GM13977 (cell line): ENCODE data around the gene PLCD1.

ENCODE experiments used
- DNase-seq: peaks from one replicate; pipeline ENCODE4 v3.0.0; 2012; ENCODE audit warnings: low spot score
- in situ Hi-C: fragments of 300-500 bp; cut with MboI; formaldehyde crosslinking; loops from one replicate; pipeline ENCODE4 v1.12.0; 2022; ENCODE audit warnings: low sequenced_read_pairs, low pct_unique_long_range_greater_than_20kb, mixed read lengths, inconsistent platforms; ENCODE audit not compliant: unreplicated experiment
- TF ChIP-seq, protein P1 (sequence below): IDR thresholded peaks from 2 replicates; pipeline ENCODE4 v1.5.1; 2012; ENCODE audit warnings: mild to moderate bottlenecking, control low read depth; ENCODE audit not compliant: insufficient read depth; ENCODE audit errors: extremely low read depth, missing control alignments

PLCD1 gene

DNA sequence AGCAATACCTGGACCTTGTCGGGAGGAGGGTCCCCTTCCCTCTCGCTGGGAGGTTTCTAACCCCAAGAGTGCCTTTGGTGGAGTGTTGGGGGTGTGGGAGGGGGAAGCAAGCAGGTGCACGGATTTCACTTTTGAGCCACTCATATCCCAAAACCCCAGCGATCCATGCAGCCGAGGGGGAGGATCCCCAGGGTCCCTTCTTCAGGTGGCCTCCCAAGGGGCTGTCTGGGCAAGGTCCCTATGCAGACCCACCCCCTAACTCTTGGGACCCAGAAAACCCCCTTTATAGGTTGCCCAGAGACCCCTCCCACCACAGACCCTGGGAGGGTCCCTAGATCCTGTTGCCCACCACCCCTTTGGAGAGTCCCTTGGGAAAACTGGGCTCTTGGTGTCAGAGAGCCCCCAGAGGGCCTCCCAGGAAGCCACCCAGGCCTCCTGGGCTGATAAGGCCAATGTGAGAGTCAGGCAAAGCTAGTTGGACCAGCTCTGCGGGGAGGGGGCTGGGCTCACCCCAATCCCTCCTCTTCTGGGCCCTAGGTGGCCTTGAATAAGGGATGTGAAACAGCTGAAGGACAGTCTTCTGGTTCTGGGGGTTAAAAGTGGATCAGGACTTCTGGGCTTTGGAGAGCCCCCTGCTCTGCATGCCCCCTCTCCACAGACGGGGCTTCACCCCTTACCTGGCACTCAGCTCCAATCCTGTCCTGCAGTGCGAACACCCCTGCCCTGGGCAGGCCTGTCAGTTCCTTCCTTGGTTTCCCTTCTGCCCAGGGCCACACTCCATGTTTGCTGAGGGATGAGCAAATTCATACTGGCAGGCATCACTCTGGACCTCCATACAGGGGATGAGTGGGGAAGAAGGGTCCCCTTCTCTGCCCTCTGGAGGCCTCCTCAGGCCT is 932 bp upstream of the PLCD1 start:
- TF ChIP-seq, protein P1, sequence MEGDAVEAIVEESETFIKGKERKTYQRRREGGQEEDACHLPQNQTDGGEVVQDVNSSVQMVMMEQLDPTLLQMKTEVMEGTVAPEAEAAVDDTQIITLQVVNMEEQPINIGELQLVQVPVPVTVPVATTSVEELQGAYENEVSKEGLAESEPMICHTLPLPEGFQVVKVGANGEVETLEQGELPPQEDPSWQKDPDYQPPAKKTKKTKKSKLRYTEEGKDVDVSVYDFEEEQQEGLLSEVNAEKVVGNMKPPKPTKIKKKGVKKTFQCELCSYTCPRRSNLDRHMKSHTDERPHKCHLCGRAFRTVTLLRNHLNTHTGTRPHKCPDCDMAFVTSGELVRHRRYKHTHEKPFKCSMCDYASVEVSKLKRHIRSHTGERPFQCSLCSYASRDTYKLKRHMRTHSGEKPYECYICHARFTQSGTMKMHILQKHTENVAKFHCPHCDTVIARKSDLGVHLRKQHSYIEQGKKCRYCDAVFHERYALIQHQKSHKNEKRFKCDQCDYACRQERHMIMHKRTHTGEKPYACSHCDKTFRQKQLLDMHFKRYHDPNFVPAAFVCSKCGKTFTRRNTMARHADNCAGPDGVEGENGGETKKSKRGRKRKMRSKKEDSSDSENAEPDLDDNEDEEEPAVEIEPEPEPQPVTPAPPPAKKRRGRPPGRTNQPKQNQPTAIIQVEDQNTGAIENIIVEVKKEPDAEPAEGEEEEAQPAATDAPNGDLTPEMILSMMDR: no peak
- in situ Hi-C loops: no loop called here
- no peak for DNase-seq

DNA sequence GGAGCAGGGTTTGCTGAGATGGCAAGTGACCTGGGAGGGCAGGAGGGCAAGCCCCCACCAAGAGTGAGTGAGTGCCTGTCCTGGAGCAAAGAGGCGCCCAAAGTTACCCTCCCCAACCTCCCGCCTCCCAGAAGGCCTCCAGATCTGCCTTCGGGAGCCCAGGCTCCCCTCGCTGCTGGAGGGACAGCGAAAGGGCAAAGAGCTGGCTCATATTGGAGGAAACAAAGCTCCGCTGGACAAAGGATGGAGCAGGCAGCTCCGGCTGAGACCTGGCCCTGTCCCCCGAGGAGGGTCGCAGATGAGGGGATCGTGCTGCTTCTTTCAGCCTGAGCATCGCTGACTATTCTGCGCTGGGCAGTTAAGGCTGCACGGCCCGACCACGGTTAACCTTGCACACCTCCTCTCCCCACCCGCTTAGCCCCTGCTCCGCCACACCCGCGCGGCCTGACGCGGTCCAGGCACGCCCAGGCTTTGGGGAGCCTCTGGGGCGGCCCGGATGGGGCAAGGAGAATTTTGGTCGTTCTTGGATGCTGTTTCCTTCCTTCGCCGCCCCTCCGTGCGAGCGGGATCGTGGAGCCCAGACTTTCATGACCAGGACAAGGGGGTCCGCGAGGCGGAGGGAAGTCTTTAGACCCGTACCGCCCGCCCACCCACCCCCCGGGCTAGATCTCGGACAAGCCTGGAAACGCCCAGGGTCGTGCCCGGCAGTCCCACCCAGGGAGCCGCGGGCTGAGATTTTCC is 651 bp downstream of the PLCD1 start:
- no peak for DNase-seq
- TF ChIP-seq, protein P1: no peak
- in situ Hi-C loops: no loop called here

DNA sequence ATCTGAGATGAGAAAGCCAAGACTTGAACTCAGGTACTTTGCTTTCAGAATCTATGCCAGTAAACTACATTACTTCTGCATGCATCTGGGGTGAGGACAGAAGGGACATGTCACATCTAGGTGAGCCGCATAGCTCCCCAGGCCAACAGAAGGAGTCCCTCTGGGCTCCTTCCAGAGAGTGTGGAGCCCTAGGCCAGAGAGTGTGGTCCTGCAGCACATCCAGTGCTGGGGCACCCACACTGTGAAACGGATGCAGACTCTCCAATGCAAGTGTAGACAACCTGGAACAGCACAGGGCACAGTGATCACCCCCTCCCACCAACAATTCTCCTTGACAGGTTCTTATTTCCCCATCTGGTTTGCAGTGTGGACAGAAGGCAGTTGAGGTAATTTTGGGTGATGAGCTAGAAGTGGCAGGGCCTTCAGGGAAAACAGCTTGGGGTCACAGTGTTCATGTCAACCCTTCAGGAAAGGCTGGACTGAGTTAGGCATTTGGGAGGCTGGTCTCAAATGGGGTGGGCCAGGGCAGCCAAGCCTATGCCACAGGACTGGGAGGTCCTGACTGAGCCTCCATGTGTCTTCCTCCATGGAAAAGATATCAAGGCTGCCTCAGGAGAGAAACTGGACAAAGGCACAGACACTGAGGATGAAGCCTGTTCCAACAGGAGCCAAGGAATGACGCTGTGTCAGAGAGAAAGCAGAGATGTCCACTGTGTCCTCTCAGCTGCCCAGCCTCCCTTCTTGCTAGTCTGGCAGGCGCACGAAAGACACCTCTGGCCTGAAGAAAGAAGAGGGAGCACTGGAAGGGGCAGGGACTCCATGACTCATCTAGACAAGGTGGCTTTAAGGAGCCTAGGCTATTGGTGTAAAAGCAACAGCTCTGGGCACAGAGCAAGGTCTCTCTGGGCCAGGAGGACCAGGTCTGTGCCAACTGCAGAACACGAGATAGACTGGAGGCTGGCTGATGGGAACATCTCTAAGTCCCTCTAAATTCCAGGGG is 1.7 kb downstream of the PLCD1 start:
- no peak for DNase-seq
- in situ Hi-C loops: no loop called here
- TF ChIP-seq, protein P1: no peak

DNA sequence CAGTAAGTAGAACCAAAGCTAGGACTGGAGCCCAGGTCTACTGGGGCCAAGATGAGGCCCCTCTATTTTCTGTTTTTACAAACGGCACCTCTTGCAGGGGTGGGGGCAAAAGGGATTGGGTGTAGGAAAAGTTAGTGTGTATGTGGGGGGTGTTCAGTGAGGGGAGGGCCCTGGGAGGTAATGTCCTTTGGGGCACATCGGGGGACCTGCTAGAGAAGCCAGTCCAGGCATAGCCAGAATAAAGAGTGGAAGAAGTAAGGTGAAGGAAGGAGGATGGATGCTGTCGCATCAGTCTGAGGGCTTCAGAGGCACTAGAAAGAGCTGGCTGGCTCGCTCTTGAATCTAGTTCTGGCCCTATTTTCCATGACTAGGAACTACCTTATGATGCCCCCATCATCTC is 2.6 kb downstream of the PLCD1 start:
- TF ChIP-seq, protein P1: no peak
- no peak for DNase-seq
- in situ Hi-C loops: no loop called here

DNA sequence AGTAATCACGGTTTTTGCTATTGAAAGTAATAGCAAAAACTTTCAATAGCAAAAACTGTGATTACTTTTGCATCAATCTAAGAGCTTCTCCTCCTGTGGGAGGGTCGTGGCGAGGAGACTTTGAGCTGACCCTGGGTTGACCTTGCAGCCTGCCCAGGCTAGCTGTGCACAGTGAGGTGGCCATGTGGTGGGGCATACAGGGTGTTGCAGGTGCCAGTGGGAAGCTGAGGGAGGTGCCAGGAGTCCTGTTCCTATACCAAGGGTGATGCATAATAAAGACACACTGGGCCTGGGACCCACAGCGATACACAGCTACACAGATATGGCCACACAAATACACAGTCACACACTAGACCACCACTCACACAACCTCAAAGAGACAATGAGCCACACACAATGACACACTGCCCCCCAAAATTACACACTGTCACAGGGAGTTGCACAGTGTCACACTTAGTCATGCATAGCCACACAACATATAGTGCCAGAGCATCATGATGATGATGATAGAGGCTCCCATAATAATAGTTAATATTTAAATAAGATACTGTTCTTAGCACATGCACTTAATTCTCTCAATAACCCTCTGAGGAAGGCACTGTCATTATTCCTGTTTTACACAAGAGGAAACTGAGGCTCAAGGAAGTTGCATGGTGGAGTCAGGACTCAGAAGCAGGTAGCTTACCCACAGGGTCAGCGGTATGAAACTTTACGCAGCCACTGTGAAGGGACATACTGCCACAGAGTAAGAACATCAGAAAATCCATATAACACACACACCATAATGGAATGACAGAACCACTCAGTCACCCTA is 6.3 kb downstream of the PLCD1 start:
- TF ChIP-seq, protein P1: no peak
- in situ Hi-C loops: no loop called here

DNA sequence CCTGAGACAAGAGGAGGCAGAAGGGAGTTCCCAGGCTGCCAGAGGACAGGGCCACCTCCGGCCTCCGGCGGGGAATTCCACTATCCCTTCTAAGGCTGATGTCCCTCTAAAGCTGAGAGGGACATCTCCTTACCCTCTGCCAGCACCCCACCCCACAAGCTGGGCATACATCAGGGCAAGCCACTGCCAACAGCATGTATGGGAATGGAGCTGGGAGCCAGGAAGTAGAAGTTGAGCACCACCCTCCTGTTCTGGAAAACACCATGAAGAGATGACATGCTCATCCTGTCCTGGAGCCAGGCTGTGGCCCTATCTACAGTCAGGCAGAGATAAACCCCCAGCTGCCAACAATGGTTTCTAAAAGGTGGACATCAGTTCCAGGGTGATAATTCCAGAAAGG is 7.1 kb downstream of the PLCD1 start:
- in situ Hi-C loops: no loop called here
- TF ChIP-seq, protein P1: no peak
- no peak for DNase-seq

More for the DNA sequence above, 6.3 kb downstream of the PLCD1 start:
- DNase-seq: no peak
